Ascending aorta (tissue), 2 donors: ENCODE results near the gene TBC1D5. TPM values are rescaled to one million over a fixed set of nuclear protein-coding genes. Genes with fewer than 3 reads are reported as not detected.

Experiments used
- DNase-seq, 2 donors: peaks; one replicate each; pipeline ENCODE4 v3.0.0-alpha.2; 2019; ENCODE audit warnings: low spot score in 2 of 2
- H3K27ac ChIP-seq, 2 donors: fragments of 200-600 bp; sonication (generic); one replicate each; pipeline ENCODE4 v1.5.1; 2016 to 2017; ENCODE audit warnings: mild to moderate bottlenecking in 1 of 2
- H3K27me3 ChIP-seq: fragments of 200-600 bp; sonication (generic); one replicate; pipeline ENCODE4 v1.5.1; 2017
- H3K36me3 ChIP-seq, 2 donors: fragments of 200-600 bp; sonication (generic); one replicate each; pipeline ENCODE4 v1.5.1; 2016
- H3K4me1 ChIP-seq, 2 donors: fragments of 200-600 bp; sonication (generic); one replicate each; pipeline ENCODE4 v1.5.1; 2016 to 2017; ENCODE audit warnings: mild to moderate bottlenecking in 1 of 2
- H3K4me3 ChIP-seq, 2 donors: fragments of 200-600 bp; sonication (generic); one replicate each; pipeline ENCODE4 v1.5.1; 2016 to 2017; ENCODE audit warnings: mild to moderate bottlenecking in 1 of 2
- H3K9me3 ChIP-seq, 2 donors: fragments of 200-600 bp; sonication (generic); one replicate each; pipeline ENCODE4 v1.5.1; 2016
- intact Hi-C: fragments of 100-400 bp; cut with DNase I; formaldehyde crosslinking; loops from one replicate; pipeline ENCODE4 v1.15.1; 2023
- total RNA-seq: library from RNA; depleted of rRNA; stranded (reverse); fragments of >200 nt; gene quantifications from one replicate; pipeline ENCODE4 v1.1.0, GENCODE V29; 2016
- TF ChIP-seq, protein P1 (sequence below), 3 experiments: fragments of 200-600 bp in 2 of 3; fragments of 450-650 bp in 1 of 3; sonication (generic) in 2 of 3; IDR thresholded peaks; one replicate each; pipeline ENCODE4 v1.5.1; 2016 to 2019; ENCODE audit warnings: antibody characterized with exemption in 3 of 3, mild to moderate bottlenecking in 1 of 3, moderate library complexity in 1 of 3

Gene TBC1D5
- total RNA-seq, 1 donor from 2014 or later: 43.3 TPM

GRCh38 chr3:17217588-17217987, 524.8 kb downstream of the TBC1D5 start:
- intact Hi-C loops: no loop called here
- DNase-seq: no peak

GRCh38 chr3:17213102-17213501, 529.3 kb downstream of the TBC1D5 start:
- Histone ChIP-seq H3K4me1 (peaks cover 0 to 8% of the 10 kb centered on the region in 2 donors), H3K9me3 (no peaks in the 10 kb centered on the region), H3K4me3 (no peak overlapping the region), H3K27me3 (no peaks in the 10 kb centered on the region), H3K36me3 (no peaks in the 10 kb centered on the region), H3K27ac (no peak overlapping the region)
- TF ChIP-seq, protein P1, sequence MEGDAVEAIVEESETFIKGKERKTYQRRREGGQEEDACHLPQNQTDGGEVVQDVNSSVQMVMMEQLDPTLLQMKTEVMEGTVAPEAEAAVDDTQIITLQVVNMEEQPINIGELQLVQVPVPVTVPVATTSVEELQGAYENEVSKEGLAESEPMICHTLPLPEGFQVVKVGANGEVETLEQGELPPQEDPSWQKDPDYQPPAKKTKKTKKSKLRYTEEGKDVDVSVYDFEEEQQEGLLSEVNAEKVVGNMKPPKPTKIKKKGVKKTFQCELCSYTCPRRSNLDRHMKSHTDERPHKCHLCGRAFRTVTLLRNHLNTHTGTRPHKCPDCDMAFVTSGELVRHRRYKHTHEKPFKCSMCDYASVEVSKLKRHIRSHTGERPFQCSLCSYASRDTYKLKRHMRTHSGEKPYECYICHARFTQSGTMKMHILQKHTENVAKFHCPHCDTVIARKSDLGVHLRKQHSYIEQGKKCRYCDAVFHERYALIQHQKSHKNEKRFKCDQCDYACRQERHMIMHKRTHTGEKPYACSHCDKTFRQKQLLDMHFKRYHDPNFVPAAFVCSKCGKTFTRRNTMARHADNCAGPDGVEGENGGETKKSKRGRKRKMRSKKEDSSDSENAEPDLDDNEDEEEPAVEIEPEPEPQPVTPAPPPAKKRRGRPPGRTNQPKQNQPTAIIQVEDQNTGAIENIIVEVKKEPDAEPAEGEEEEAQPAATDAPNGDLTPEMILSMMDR (IDR thresholded peaks at IDR 0.05): no peak
- intact Hi-C loops: no loop called here
- no peak for DNase-seq

More at GRCh38 chr3:17217588-17217987, 524.8 kb downstream of the TBC1D5 start:
- Histone ChIP-seq H3K27me3 (no peaks in the 10 kb centered on the region), H3K4me3 (no peak overlapping the region), H3K4me1 (no peaks in the 10 kb centered on the region), H3K27ac (no peak overlapping the region), H3K9me3 (peaks cover 0 to 9% of the 10 kb centered on the region in 2 donors), H3K36me3 (no peaks in the 10 kb centered on the region)
- TF ChIP-seq, protein P1 (IDR thresholded peaks at IDR 0.05): no peak

GRCh38 chr3:17207979-17208378, 534.5 kb downstream of the TBC1D5 start:
- Histone ChIP-seq H3K4me1 (peaks cover 4 to 28% of the 10 kb centered on the region in 2 donors), H3K9me3 (no peaks in the 10 kb centered on the region), H3K27me3 (no peaks in the 10 kb centered on the region), H3K36me3 (no peaks in the 10 kb centered on the region), H3K4me3 (no peak overlapping the region), H3K27ac (peak overlapping the region; percentile 66 to 81)
- DNase-seq: no peak
- TF ChIP-seq, protein P1 (IDR thresholded peaks at IDR 0.05): no peak
- intact Hi-C loops: no loop called here

DNA sequence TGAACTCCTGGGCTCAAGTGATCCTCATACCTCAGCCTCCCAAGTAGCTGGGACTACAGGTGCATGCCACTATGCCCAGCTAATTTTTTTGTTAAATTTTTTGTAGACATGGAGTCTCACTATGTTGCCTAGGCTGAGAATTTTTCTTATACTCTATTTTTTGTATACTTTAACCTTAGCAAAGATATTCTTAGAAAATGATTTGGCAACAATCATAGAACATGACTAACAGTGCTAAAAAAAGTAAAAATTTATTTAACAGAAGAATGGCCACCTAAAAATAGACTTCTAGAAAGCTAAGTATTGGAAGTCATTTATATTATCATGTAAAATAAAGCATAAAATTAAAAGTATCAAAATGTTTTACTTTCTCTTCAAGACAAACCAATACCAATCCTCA, 535.4 kb downstream of the TBC1D5 start:
- intact Hi-C loops: no loop called here
- Histone ChIP-seq H3K36me3 (peaks cover 0 to 6% of the 10 kb centered on the region in 2 donors), H3K4me3 (no peak overlapping the region), H3K27me3 (no peaks in the 10 kb centered on the region), H3K9me3 (no peaks in the 10 kb centered on the region), H3K27ac (peak overlapping the region; percentile 66 to 81), H3K4me1 (peaks cover 4 to 28% of the 10 kb centered on the region in 2 donors)
- TF ChIP-seq, protein P1 (IDR thresholded peaks at IDR 0.05): no peak
- DNase-seq: no peak

DNA sequence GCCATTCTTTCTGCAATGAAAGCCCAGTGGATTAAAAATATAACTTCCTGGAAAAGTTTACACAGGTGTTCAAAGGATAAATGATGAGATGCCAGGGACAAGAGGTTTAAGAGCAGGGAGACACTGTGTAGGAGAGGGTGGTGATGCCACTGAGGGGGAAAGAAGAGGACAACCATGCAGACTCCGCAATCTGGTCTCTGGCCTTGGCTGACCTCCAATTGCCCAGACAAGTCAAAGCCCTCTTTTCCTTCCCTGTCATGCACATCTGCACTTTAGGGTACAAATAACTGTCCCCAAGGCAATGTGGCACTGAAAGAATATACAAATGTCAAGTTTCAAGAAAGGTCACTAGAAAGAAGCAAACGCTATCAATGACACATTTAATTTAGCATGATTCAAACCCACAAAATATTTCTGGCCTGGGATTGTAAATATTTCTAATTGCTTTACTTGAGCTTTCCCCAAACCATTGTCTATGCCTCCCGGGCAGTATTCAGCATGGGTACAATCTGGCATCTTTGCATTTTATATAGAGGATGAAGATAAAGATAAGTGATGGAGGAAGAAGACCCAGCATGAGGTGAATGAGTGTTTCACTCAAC, 538.3 kb downstream of the TBC1D5 start:
- TF ChIP-seq, protein P1 (IDR thresholded peaks at IDR 0.05): no peak
- Histone ChIP-seq H3K36me3 (peaks cover 0 to 6% of the 10 kb centered on the region in 2 donors), H3K4me3 (no peak overlapping the region), H3K4me1 (peaks cover 4 to 24% of the 10 kb centered on the region in 2 donors), H3K27me3 (no peaks in the 10 kb centered on the region), H3K9me3 (no peaks in the 10 kb centered on the region), H3K27ac (no peak overlapping the region)
- intact Hi-C loops: no loop called here
- no peak for DNase-seq
